Testis (tissue), 2 donors: ENCODE results near the gene ZNF234.

Source experiments
- CTCF ChIP-seq, 3 experiments: fragments of 450-650 bp in 2 of 3; fragments of 200-600 bp in 1 of 3; sonication (generic) in 1 of 3; IDR thresholded peaks; one replicate each; pipeline ENCODE4 v1.5.1; 2016 to 2019; ENCODE audit warnings: antibody characterized with exemption in 3 of 3, mild to moderate bottlenecking in 2 of 3, moderate library complexity in 1 of 3
- POLR2A ChIP-seq: fragments of 450-650 bp; IDR thresholded peaks from one replicate; pipeline ENCODE4 v1.6.1; 2017; ENCODE audit warnings: antibody characterized with exemption, mild to moderate bottlenecking, moderate library complexity

- TF ChIP-seq POLR2A: no peak
- TF ChIP-seq CTCF (IDR thresholded peaks at IDR 0.05): no peak
Measured at GRCh38 chr19:44142059-44142433, 692 bp downstream of the ZNF234 start.
